Activated naive CD4-positive, alpha-beta T cell treated with anti-CD3 and anti-CD28 coated beads for 36 hours (primary cell): ENCODE results near the gene ZFPL1. TPM values are rescaled to one million over a fixed set of nuclear protein-coding genes. Genes with fewer than 3 reads are reported as not detected.
A peak's percentile ranks its signal among the peaks of the same experiment; 100 is the strongest.

ENCODE experiments used
- CTCF ChIA-PET: fragments of 350-600 bp; sonication (Branson Sonifier 250); formaldehyde crosslinking; loops from one replicate; lab custom pipeline; 2021; ENCODE audit warnings: antibody characterized with exemption; lab: Charles Lee
- DNase-seq: peaks from one replicate; pipeline ENCODE4 v3.0.0-alpha.2; 2020
- H3K27ac Mint-ChIP-seq: one replicate; pipeline ENCODE4 v1.8.0; 2021; ENCODE audit warnings: mild to moderate bottlenecking, mixed read lengths
- H3K27me3 Mint-ChIP-seq: one replicate; pipeline ENCODE4 v1.8.0; 2021; ENCODE audit warnings: low read depth, mixed read lengths
- H3K36me3 Mint-ChIP-seq: one replicate; pipeline ENCODE4 v1.8.0; 2021; ENCODE audit warnings: low read depth, mixed read lengths
- H3K4me1 Mint-ChIP-seq: one replicate; pipeline ENCODE4 v1.8.0; 2021; ENCODE audit warnings: low read depth, mixed read lengths
- H3K4me3 Mint-ChIP-seq: one replicate; pipeline ENCODE4 v1.8.0; 2021; ENCODE audit warnings: mild to moderate bottlenecking, moderate library complexity, mixed read lengths
- H3K9me3 Mint-ChIP-seq: one replicate; pipeline ENCODE4 v1.8.0; 2021; ENCODE audit warnings: mixed read lengths
- intact Hi-C: fragments of 100-400 bp; cut with micrococcal nuclease; formaldehyde crosslinking; loops from one replicate; pipeline ENCODE4 v1.15.1; 2023
- total RNA-seq, 2 experiments: library from RNA; stranded (reverse); gene quantifications; one replicate each; pipeline ENCODE4 v1.2.3, GENCODE V29; 2021

The ZFPL1 gene
- total RNA-seq, 2 experiments from 2014 or later, result 24.2 to 25.6 TPM

- Mint-ChIP-seq H3K27me3 (no peaks in the 10 kb centered on the region), H3K36me3 (peaks cover 51% of the 10 kb centered on the region), H3K27ac (peak overlapping the region; percentile 97), H3K4me3 (peak overlapping the region; percentile 92), H3K9me3 (no peaks in the 10 kb centered on the region), H3K4me1 (peaks cover 33% of the 10 kb centered on the region)
- CTCF ChIA-PET, result no interaction called here
- no peak for DNase-seq
- intact Hi-C loops, result loop anchor here (1.0 to 10.0 kb wide), 8 partner anchors 12 to 840 kb away; partner anchors contain the start of genes ATG2A, FAU, FKBP2 and MRPL49
Measured at GRCh38 chr11:65084598-65085375, 765 bp downstream of the ZFPL1 start.

DNA sequence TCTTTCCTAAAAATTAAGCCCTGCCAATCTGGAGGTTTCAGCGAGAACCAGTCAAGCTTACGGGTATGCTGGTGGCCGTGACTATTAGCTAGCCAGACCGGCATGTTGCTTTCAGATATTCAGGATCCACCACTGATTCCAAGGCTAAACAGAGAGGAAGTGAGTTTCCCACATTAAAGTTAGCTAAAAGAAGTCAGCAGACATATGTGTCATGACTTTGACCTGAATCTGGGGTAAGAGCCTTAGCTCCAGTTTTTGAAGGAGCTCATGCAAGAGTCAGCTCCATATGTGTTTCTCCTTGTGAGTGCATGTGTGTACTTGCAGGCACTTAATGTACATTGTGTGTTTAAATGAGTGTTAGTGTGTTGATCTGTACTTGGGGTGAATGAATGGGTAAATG, 1.4 kb downstream of the ZFPL1 start:
- intact Hi-C loops, result loop anchor here (10.0 kb wide), 1 partner anchor 841 kb away; the partner anchor contains the start of genes FKBP2 and PPP1R14B
- CTCF ChIA-PET, result no interaction called here
- Mint-ChIP-seq H3K27me3 (no peaks in the 10 kb centered on the region), H3K4me3 (peak overlapping the region; percentile 92), H3K27ac (peak overlapping the region; percentile 97), H3K4me1 (peaks cover 30% of the 10 kb centered on the region), H3K36me3 (peaks cover 47% of the 10 kb centered on the region), H3K9me3 (no peaks in the 10 kb centered on the region)
- DNase-seq, result no peak

DNA sequence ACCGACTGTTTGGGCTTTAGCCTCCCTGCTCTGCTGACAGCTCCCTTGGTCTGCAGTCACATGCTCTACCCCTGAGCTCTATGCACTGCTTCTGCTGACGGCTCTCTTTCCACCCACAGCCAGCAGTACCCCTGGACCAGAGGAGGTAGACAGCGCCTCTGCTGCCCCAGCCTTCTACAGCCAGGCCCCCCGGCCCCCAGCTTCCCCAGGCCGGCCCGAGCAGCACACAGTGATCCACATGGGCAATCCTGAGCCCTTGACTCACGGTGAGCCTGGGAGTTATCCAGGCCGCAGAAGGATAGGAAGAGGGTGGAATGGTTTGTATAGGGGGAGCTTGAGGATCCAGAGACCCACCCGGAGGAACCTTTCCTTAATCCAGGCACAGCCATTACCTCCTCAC, 2.8 kb downstream of the ZFPL1 start:
- CTCF ChIA-PET, result interaction anchor here (1.3 kb wide), 1 partner anchor 24 kb away, joined by 4 read pairs; no protein-coding TSS in a partner anchor
- DNase-seq, result no peak
- H3K4me3 Mint-ChIP-seq, result no peak overlapping the region
- H3K27me3 Mint-ChIP-seq, result no peaks in the 10 kb centered on the region
- no peaks in the 10 kb centered on the region for H3K9me3 Mint-ChIP-seq
- intact Hi-C loops, result loop anchor here (10.0 kb wide), 1 partner anchor 842 kb away; the partner anchor contains the start of genes FKBP2 and PPP1R14B
- peaks cover 21% of the 10 kb centered on the region for H3K4me1 Mint-ChIP-seq
- H3K36me3 Mint-ChIP-seq, result peaks cover 34% of the 10 kb centered on the region
- H3K27ac Mint-ChIP-seq, result no peak overlapping the region

- no peak overlapping the region for H3K4me3 Mint-ChIP-seq
- CTCF ChIA-PET, result interaction anchor here (1.3 kb wide), 1 partner anchor 23 kb away, joined by 4 read pairs; no protein-coding TSS in a partner anchor
- peaks cover 30% of the 10 kb centered on the region for H3K36me3 Mint-ChIP-seq
- H3K27me3 Mint-ChIP-seq, result no peaks in the 10 kb centered on the region
- peaks cover 18% of the 10 kb centered on the region for H3K4me1 Mint-ChIP-seq
- no peak overlapping the region for H3K27ac Mint-ChIP-seq
- DNase-seq, result no peak
- intact Hi-C loops, result loop anchor here (10.0 kb wide), 1 partner anchor 842 kb away; the partner anchor contains the start of genes FKBP2 and PPP1R14B
- no peaks in the 10 kb centered on the region for H3K9me3 Mint-ChIP-seq
Measured at GRCh38 chr11:65087216-65087615, 3.2 kb downstream of the ZFPL1 start.

GRCh38 chr11:65087827-65088226, 3.8 kb downstream of the ZFPL1 start:
- no peak overlapping the region for H3K4me3 Mint-ChIP-seq
- no peak for DNase-seq
- intact Hi-C loops, result loop anchor here (10.0 kb wide), 1 partner anchor 843 kb away; the partner anchor contains the start of genes FKBP2 and PPP1R14B
- H3K36me3 Mint-ChIP-seq, result peaks cover 24% of the 10 kb centered on the region
- peaks cover 15% of the 10 kb centered on the region for H3K4me1 Mint-ChIP-seq
- no peaks in the 10 kb centered on the region for H3K9me3 Mint-ChIP-seq
- H3K27ac Mint-ChIP-seq, result no peak overlapping the region
- H3K27me3 Mint-ChIP-seq, result no peaks in the 10 kb centered on the region
- CTCF ChIA-PET, result no interaction called here

- Mint-ChIP-seq H3K27ac (no peak overlapping the region), H3K36me3 (peaks cover 15% of the 10 kb centered on the region), H3K4me3 (no peak overlapping the region), H3K27me3 (no peaks in the 10 kb centered on the region), H3K4me1 (peaks cover 10% of the 10 kb centered on the region), H3K9me3 (no peaks in the 10 kb centered on the region)
- CTCF ChIA-PET, result interaction anchor here (0.7 kb wide), 1 partner anchor 21 kb away, joined by 3 read pairs; no protein-coding TSS in a partner anchor
- no peak for DNase-seq
- intact Hi-C loops, result loop anchor here (10.0 kb wide), 1 partner anchor 845 kb away; the partner anchor contains the start of genes FKBP2 and PPP1R14B
Measured at GRCh38 chr11:65089621-65090020, 5.6 kb downstream of the ZFPL1 start.

DNA sequence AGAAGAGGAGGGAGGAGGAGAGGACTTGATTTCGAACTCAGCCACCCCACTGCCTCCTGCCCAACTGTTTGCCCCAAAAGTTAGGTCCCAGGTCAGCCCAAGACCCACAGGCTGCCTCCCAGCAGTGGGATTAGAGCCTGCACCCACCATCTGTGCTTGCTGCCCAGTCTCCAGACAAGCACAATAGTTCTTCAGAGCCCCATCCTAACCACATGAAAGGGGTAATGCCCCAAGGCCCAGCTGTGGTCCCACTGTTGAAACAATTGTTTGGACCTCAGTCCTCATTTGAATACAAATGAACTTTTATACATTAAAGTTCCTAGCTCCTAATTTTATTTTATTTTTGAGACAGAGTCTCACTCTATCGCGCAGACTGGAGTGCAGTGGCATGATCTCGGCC, 6.6 kb downstream of the ZFPL1 start:
- no peaks in the 10 kb centered on the region for H3K9me3 Mint-ChIP-seq
- no peaks in the 10 kb centered on the region for H3K27me3 Mint-ChIP-seq
- intact Hi-C loops, result no loop called here
- CTCF ChIA-PET, result interaction anchor here (1.3 kb wide), 1 partner anchor 20 kb away, joined by 3 read pairs; no protein-coding TSS in a partner anchor
- no peak for DNase-seq
- peaks cover 14% of the 10 kb centered on the region for H3K36me3 Mint-ChIP-seq
- H3K4me3 Mint-ChIP-seq, result no peak overlapping the region
- no peak overlapping the region for H3K27ac Mint-ChIP-seq
- peaks cover 4% of the 10 kb centered on the region for H3K4me1 Mint-ChIP-seq

- CTCF ChIA-PET, result interaction anchor here (2.5 kb wide), 1 partner anchor 16 kb away, joined by 17 read pairs; the partner anchor contains the start of gene TM7SF2
- no peaks in the 10 kb centered on the region for H3K9me3 Mint-ChIP-seq
- H3K36me3 Mint-ChIP-seq, result peaks cover 2% of the 10 kb centered on the region
- H3K4me1 Mint-ChIP-seq, result peaks cover 17% of the 10 kb centered on the region
- DNase-seq, result no peak
- intact Hi-C loops, result no loop called here
- no peaks in the 10 kb centered on the region for H3K27me3 Mint-ChIP-seq
- peak overlapping the region; percentile 95 for H3K27ac Mint-ChIP-seq
- H3K4me3 Mint-ChIP-seq, result peak overlapping the region; percentile 94
Measured at GRCh38 chr11:65095427-65095826, 11.4 kb downstream of the ZFPL1 start.

DNA sequence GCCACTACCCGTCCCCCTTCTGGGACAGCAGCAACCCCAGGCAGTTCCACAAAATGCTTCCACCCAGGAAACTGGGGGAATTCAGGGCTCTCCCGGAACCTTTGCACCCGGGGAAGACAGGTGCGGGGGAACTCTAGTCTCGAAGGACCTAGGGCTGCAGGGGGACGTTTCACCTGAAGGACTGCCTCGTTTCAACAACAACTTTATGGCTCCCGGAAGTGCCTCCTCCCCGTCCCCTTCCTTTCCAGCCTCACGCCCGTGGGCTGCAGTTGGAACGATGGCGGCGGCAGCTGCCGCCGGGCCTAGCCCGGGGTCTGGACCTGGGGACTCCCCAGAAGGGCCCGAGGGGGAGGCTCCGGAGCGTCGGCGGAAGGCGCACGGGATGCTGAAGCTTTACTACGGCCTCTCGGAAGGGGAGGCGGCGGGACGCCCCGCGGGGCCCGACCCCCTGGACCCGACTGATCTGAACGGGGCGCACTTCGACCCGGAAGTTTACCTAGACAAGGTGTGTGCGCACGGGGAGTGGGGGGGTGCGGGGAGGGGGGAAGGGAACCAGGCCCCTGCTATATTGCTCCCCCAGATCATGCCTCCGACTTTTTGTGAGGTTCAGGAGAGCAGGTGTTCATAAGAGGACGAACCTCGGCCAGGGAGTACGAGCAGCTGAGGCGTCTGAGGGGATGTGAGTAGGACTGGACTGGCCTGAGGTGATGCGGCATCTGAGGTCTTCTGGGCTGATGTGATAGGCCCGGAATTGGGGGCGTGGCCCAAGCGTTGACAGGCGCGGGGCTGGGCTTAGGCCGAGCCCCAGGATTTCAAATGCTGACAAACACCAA, 12.2 kb downstream of the ZFPL1 start, which contains the start of gene VPS51:
Gene VPS51 (plus strand): TSS at position 241 of the 833 bp plus-strand sequence. CDS start 37 bp downstream, at position 278.
- H3K36me3 Mint-ChIP-seq, result peaks cover 2% of the 10 kb centered on the region
- H3K27me3 Mint-ChIP-seq, result no peaks in the 10 kb centered on the region
- CTCF ChIA-PET, result interaction anchor here (1.7 to 5.1 kb wide), 2 partner anchors 16 to 83 kb away, joined by 4 to 41 read pairs; partner anchors contain the start of gene TM7SF2

GRCh38 chr11:65096926-65097325, 12.9 kb downstream of the ZFPL1 start:
- CTCF ChIA-PET, result interaction anchor here (1.7 to 5.1 kb wide), 2 partner anchors 15 to 84 kb away, joined by 4 to 41 read pairs; partner anchors contain the start of gene TM7SF2
- H3K9me3 Mint-ChIP-seq, result no peaks in the 10 kb centered on the region
- H3K36me3 Mint-ChIP-seq, result peaks cover 2% of the 10 kb centered on the region
- H3K27ac Mint-ChIP-seq, result peak overlapping the region; percentile 24
- H3K27me3 Mint-ChIP-seq, result no peaks in the 10 kb centered on the region
- peak overlapping the region; percentile 94 for H3K4me3 Mint-ChIP-seq
- H3K4me1 Mint-ChIP-seq, result peaks cover 17% of the 10 kb centered on the region
- no peak for DNase-seq
- intact Hi-C loops, result loop anchor here (1.0 to 2.0 kb wide), 6 partner anchors 13 to 70 kb away; partner anchors contain the start of genes CDCA5, FAU, MRPL49 and SNX15

More for the DNA sequence above, 12.2 kb downstream of the ZFPL1 start, which contains the start of gene VPS51:
- H3K4me3 Mint-ChIP-seq, result peak within 1 kb of the TSS; percentile 94
- DNase-seq, result peak; percentile 90
- intact Hi-C loops, result loop anchor here (1.0 to 2.0 kb wide), 6 partner anchors 12 to 69 kb away; partner anchors contain the start of genes CDCA5, FAU, MRPL49 and SNX15
- H3K9me3 Mint-ChIP-seq, result no peaks in the 10 kb centered on the region
- H3K27ac Mint-ChIP-seq, result peak within 1 kb of the TSS; percentile 95
- H3K4me1 Mint-ChIP-seq, result peaks cover 17% of the 10 kb centered on the region

- H3K36me3 Mint-ChIP-seq, result peaks cover 4% of the 10 kb centered on the region
- intact Hi-C loops, result no loop called here
- no peak overlapping the region for H3K27ac Mint-ChIP-seq
- no peaks in the 10 kb centered on the region for H3K9me3 Mint-ChIP-seq
- H3K27me3 Mint-ChIP-seq, result no peaks in the 10 kb centered on the region
- H3K4me1 Mint-ChIP-seq, result peaks cover 19% of the 10 kb centered on the region
- no peak for DNase-seq
- CTCF ChIA-PET, result interaction anchor here (1.2 to 5.1 kb wide), 4 partner anchors 11 to 18 kb away, joined by 3 to 41 read pairs (median 10); partner anchors contain the start of genes TM7SF2 and ZNHIT2
- H3K4me3 Mint-ChIP-seq, result no peak overlapping the region
Measured at GRCh38 chr11:65100674-65101350, 16.8 kb downstream of the ZFPL1 start.
